Ovary (tissue), 9 donors: Measurements from ENCODE around the gene BACH2. TPM values are rescaled to one million over a fixed set of nuclear protein-coding genes. Genes with fewer than 3 reads are reported as not detected.

Experiments
- DNase-seq, 5 donors: peaks; one replicate each; pipeline ENCODE4 v3.0.0-alpha.2; 2019 to 2020
- H3K27ac ChIP-seq, 2 donors: fragments of 200-600 bp; one replicate each; pipeline versions ENCODE4 v1.5.1 to v1.8.0; 2019 to 2022
- H3K27me3 ChIP-seq: fragments of 200-600 bp; one replicate; pipeline ENCODE4 v1.8.0; 2022
- H3K36me3 ChIP-seq: fragments of 200-600 bp; sonication (generic); one replicate; pipeline ENCODE4 v1.5.1; 2019
- H3K4me1 ChIP-seq: one replicate; pipeline ENCODE4 v1.8.1; 2013; ENCODE audit warnings: mild to moderate bottlenecking, moderate library complexity; ENCODE audit not compliant: insufficient read depth
- H3K4me3 ChIP-seq: fragments of 200-600 bp; sonication (generic); one replicate; pipeline ENCODE4 v1.5.1; 2017
- H3K9me3 ChIP-seq, 2 donors: fragments of 200-600 bp in 1 of 2; sonication (generic) in 1 of 2; one replicate each; pipeline versions ENCODE4 v1.5.1 to v1.8.1; 2013 to 2019; ENCODE audit warnings: mild to moderate bottlenecking in 1 of 2, moderate library complexity in 1 of 2
- CTCF ChIP-seq, 3 donors: fragments of 450-650 bp in 2 of 3; fragments of 200-600 bp in 1 of 3; IDR thresholded peaks; one replicate each; pipeline versions ENCODE4 v1.5.1 to v1.8.0; 2016 to 2022; ENCODE audit warnings: antibody characterized with exemption in 3 of 3, mild to moderate bottlenecking in 1 of 3
- EP300 ChIP-seq: sonication (generic); formaldehyde crosslinking; IDR thresholded peaks from one replicate; pipeline ENCODE4 v1.6.1; 2017; ENCODE audit warnings: antibody characterized with exemption
- POLR2A ChIP-seq: fragments of 450-650 bp; IDR thresholded peaks from one replicate; pipeline ENCODE4 v1.6.1; 2017; ENCODE audit warnings: antibody characterized with exemption, mild to moderate bottlenecking, moderate library complexity
- WGBS, 3 donors: extraction: QIAGEN DNeasy Blood & Tissue Kit in 1 of 3; methylation state at CpG; one replicate each; pipeline versions ENCODE4 v1.1.5 to v1.1.7; 2013 to 2017; 5-methylcytosine and 5-hydroxymethylcytosine counted together
- intact Hi-C, 4 donors: fragments of 100-400 bp; cut with DNase I; formaldehyde crosslinking; loops; one replicate each; pipeline versions ENCODE4 v1.11.0 to v1.15.1; 2022 to 2023
- polyA plus RNA-seq, 2 donors: library from polyadenylated mRNA; stranded (reverse); fragments of 200-250 nt in 1 of 2; fragments of 350-450 nt in 1 of 2; fragmentation: Illumina TruSeq in 1 of 2; extraction: RNeasy Lipid Tissue Mini Kit (QIAGEN cat#74804) in 1 of 2; gene quantifications; one replicate each; pipeline ENCODE4 v1.2.3, GENCODE V29; 2013 to 2014
- total RNA-seq, 7 donors: library from RNA; depleted of rRNA in 2 of 7; stranded (reverse); fragments of >200 nt in 2 of 7; fragmentation: NEBNext Ultra II Directional in 3 of 7; extraction: Animal tissue kit (Norgen Biotek cat#: 25700) in 3 of 7; gene quantifications; one replicate each; pipeline versions ENCODE4 v1.1.0 to v1.2.4, GENCODE V29; 2016 to 2023
- donor health status: DM: no; HTN: no; CAD: no; lungs with moderate emphysema.
- donor health status: DM: no; HTN: no; CAD: no.
- donor health status: Bipolar disorder and iron deficiency.
- donor health status: DM: yes; HTN: yes; CAD: no.
- donor health status: DM: no; HTN: no; CAD: no.
- donor health status: DM: yes; HTN: yes; CAD: no.

BACH2 gene
- total and polyA plus RNA-seq, 9 donors = 2.6 to 19.2 (median 10.5) TPM

- Histone ChIP-seq H3K4me3 (no peak overlapping the region), H3K27ac (no peak overlapping the region), H3K27me3 (no peaks in the 10 kb centered on the region), H3K4me1 (no peaks in the 10 kb centered on the region), H3K9me3 (no peaks in the 10 kb centered on the region), H3K36me3 (no peaks in the 10 kb centered on the region)
- 79 to 80% (median 79%) methylated on average over 8 of the region's 8 CpGs for WGBS, 3 donors
- intact Hi-C loops = no loop called here
- TF ChIP-seq CTCF (IDR thresholded peaks at IDR 0.05) = no peak
- no peak for TF ChIP-seq EP300
- TF ChIP-seq POLR2A = no peak
- DNase-seq = no peak
These were observed 109.8 kb downstream of the BACH2 start for GRCh38 chr6:90186637-90187371.

GRCh38 chr6:90186026-90186425 lies 110.6 kb downstream of the BACH2 start:
- Histone ChIP-seq H3K27me3 (no peaks in the 10 kb centered on the region), H3K9me3 (no peaks in the 10 kb centered on the region), H3K4me3 (no peak overlapping the region), H3K4me1 (no peaks in the 10 kb centered on the region), H3K36me3 (no peaks in the 10 kb centered on the region), H3K27ac (no peak overlapping the region)
- DNase-seq = no peak
- intact Hi-C loops = no loop called here
- WGBS, 3 donors = 95 to 98% (median 97%) methylated on average over 3 of the region's 3 CpGs
- TF ChIP-seq EP300 (no peak), POLR2A (no peak), CTCF (IDR thresholded peaks at IDR 0.05) (no peak)

- Histone ChIP-seq H3K27ac (no peak overlapping the region), H3K36me3 (no peaks in the 10 kb centered on the region), H3K4me1 (no peaks in the 10 kb centered on the region), H3K4me3 (no peak overlapping the region), H3K9me3 (no peaks in the 10 kb centered on the region), H3K27me3 (no peaks in the 10 kb centered on the region)
- DNase-seq = no peak
- no peak for TF ChIP-seq POLR2A
- TF ChIP-seq CTCF (IDR thresholded peaks at IDR 0.05) = no peak
- no peak for TF ChIP-seq EP300
- intact Hi-C loops = no loop called here
- WGBS, 3 donors = 53 to 63% (median 57%) methylated on average over 8 of the region's 8 CpGs
These were observed 112.0 kb downstream of the BACH2 start for GRCh38 chr6:90184334-90185298.

GRCh38 chr6:90183587-90184333 lies 112.9 kb downstream of the BACH2 start:
- TF ChIP-seq POLR2A (no peak), EP300 (no peak), CTCF (IDR thresholded peaks at IDR 0.05) (no peak)
- intact Hi-C loops = no loop called here
- H3K9me3 ChIP-seq = no peaks in the 10 kb centered on the region
- no peaks in the 10 kb centered on the region for H3K36me3 ChIP-seq
- no peaks in the 10 kb centered on the region for H3K27me3 ChIP-seq
- H3K27ac ChIP-seq = no peak overlapping the region
- DNase-seq = no peak
- H3K4me1 ChIP-seq = no peaks in the 10 kb centered on the region
- H3K4me3 ChIP-seq = no peak overlapping the region
- 47 to 56% (median 54%) methylated on average over 3 of the region's 3 CpGs for WGBS, 3 donors
